Measurements from ENCODE around the gene ISG15. TPM values are rescaled to one million over a fixed set of nuclear protein-coding genes. Genes with fewer than 3 reads are reported as not detected.
A peak's percentile ranks its signal among the peaks of the same experiment; 100 is the strongest.

The ISG15 gene
- total RNA-seq, 1 donor = 90.5 TPM

- H3K4me3 ChIP-seq (ENCODE audit: insufficient read depth, low read length) = no peak overlapping the region
- no peaks in the 10 kb centered on the region for H3K79me2 ChIP-seq (ENCODE audit: insufficient read depth, low read length)
- H3K36me3 ChIP-seq (ENCODE audit: insufficient read depth, low read length) = no peaks in the 10 kb centered on the region
- H3K9me3 ChIP-seq (ENCODE audit: low read depth, low read length) = no peaks in the 10 kb centered on the region
- H4K20me1 ChIP-seq (ENCODE audit: insufficient read depth, low read length) = no peaks in the 10 kb centered on the region
- H2AFZ ChIP-seq (ENCODE audit: low read length) = no peak overlapping the region
- no peak overlapping the region for H3K4me2 ChIP-seq (ENCODE audit: insufficient read depth, low read length)
- no peak overlapping the region for H3K27ac ChIP-seq (ENCODE audit: low read depth, low read length)
- peak; percentile 92 for DNase-seq (ENCODE audit: insufficient read length, low spot score, missing footprints)
- TF ChIP-seq, protein P1, sequence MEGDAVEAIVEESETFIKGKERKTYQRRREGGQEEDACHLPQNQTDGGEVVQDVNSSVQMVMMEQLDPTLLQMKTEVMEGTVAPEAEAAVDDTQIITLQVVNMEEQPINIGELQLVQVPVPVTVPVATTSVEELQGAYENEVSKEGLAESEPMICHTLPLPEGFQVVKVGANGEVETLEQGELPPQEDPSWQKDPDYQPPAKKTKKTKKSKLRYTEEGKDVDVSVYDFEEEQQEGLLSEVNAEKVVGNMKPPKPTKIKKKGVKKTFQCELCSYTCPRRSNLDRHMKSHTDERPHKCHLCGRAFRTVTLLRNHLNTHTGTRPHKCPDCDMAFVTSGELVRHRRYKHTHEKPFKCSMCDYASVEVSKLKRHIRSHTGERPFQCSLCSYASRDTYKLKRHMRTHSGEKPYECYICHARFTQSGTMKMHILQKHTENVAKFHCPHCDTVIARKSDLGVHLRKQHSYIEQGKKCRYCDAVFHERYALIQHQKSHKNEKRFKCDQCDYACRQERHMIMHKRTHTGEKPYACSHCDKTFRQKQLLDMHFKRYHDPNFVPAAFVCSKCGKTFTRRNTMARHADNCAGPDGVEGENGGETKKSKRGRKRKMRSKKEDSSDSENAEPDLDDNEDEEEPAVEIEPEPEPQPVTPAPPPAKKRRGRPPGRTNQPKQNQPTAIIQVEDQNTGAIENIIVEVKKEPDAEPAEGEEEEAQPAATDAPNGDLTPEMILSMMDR (IDR thresholded peaks at IDR 0.05; ENCODE audit: extremely low read depth, low read depth, low read length) = no peak
- peaks cover 10% of the 10 kb centered on the region for H3K4me1 ChIP-seq (ENCODE audit: insufficient read depth, low read length)
- H3K27me3 ChIP-seq (ENCODE audit: insufficient read depth, low read length) = peaks cover 43% of the 10 kb centered on the region
These were observed 47.1 kb downstream of the ISG15 start for GRCh38 chr1:1060281-1061000.

DNA sequence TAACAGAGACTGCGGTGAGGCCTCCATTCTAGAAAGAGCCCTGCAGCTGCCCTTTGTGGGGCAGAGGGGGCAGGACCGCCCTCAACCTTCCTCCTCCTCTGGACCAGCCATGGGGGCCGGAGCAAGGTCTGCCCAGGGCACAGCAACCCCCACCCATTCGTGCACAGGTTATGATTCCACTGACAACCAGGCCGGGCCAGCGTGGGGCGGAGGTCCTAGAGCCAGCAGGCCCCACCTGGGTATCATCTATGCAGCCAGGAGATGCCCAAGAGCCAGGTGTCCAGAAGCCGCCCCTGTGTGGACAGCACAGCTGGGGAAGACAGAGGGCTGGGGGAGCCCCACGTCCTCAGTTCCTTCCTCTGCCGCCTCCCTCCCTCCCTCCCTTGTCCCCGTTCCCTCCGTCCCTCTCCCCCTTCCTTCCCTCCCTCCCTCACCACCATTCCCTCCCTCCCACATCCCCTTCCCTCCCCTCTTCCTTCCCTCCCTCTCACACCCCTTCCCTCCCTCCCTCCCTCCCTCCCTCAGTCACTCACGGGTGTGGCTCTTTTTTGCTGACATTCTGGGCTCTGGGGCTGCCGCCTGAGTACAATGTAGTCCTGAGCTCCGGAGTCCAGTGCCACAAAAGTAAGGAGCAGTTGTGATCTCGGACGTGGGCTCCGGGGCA is 48.5 kb downstream of the ISG15 start:
- Histone ChIP-seq H3K27ac (ENCODE audit: low read depth, low read length) (no peak overlapping the region), H4K20me1 (ENCODE audit: insufficient read depth, low read length) (no peaks in the 10 kb centered on the region), H3K4me1 (ENCODE audit: insufficient read depth, low read length) (peaks cover 10% of the 10 kb centered on the region), H3K27me3 (ENCODE audit: insufficient read depth, low read length) (peaks cover 43% of the 10 kb centered on the region), H3K79me2 (ENCODE audit: insufficient read depth, low read length) (no peaks in the 10 kb centered on the region), H3K4me3 (ENCODE audit: insufficient read depth, low read length) (no peak overlapping the region), H3K4me2 (ENCODE audit: insufficient read depth, low read length) (no peak overlapping the region), H3K9me3 (ENCODE audit: low read depth, low read length) (no peaks in the 10 kb centered on the region), H2AFZ (ENCODE audit: low read length) (no peak overlapping the region), H3K36me3 (ENCODE audit: insufficient read depth, low read length) (no peaks in the 10 kb centered on the region)
- TF ChIP-seq, protein P1 (IDR thresholded peaks at IDR 0.05; ENCODE audit: extremely low read depth, low read depth, low read length) = no peak
- no peak for DNase-seq (ENCODE audit: insufficient read length, low spot score, missing footprints)

DNA sequence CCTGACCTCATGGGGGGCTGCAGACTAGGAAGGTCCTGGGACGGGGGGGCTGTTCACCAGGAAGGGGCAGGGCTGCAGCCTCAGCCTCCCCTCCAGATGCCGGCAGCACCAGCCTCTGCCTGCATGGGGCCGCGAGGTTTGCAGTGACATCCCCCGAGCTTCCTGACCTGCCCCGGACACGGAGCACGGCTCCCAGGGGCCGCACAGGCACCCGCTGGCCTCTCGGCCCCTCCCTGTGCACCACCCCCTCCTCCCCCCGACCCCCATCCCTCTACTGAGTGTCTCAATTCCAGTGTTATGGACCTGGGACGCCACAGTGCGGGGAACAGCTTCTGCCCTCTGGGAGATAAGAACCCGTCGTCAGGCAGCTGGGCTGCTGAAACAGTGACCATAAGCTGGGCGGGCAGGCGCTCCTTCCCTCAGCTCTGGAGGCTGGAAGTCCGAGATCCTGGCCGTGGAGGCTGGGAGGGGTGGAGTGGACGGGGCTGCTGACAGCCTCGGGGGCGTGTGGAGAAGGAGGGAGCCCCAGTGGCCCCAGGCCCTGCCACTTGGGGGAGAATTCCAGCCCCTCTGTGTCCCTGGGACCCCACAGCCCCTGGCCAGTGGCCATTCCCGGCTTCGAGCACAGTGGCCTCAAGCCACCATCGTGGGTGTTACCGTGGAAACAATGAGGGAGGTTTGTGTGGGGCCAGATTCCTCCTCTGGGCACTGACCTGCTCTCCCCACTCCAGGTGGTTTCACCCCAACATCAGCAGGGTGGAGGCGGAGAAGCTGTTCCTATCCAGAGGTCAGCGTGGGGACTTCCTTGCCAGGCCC is 49.3 kb downstream of the ISG15 start:
- H2AFZ ChIP-seq (ENCODE audit: low read length) = no peak overlapping the region
- no peaks in the 10 kb centered on the region for H4K20me1 ChIP-seq (ENCODE audit: insufficient read depth, low read length)
- no peaks in the 10 kb centered on the region for H3K79me2 ChIP-seq (ENCODE audit: insufficient read depth, low read length)
- no peaks in the 10 kb centered on the region for H3K36me3 ChIP-seq (ENCODE audit: insufficient read depth, low read length)
- H3K9me3 ChIP-seq (ENCODE audit: low read depth, low read length) = no peaks in the 10 kb centered on the region
- no peak overlapping the region for H3K27ac ChIP-seq (ENCODE audit: low read depth, low read length)
- peak; percentile 96 for DNase-seq (ENCODE audit: insufficient read length, low spot score, missing footprints)
- peaks cover 10% of the 10 kb centered on the region for H3K4me1 ChIP-seq (ENCODE audit: insufficient read depth, low read length)
- TF ChIP-seq, protein P1 (IDR thresholded peaks at IDR 0.05; ENCODE audit: extremely low read depth, low read depth, low read length) = no peak
- no peak overlapping the region for H3K4me2 ChIP-seq (ENCODE audit: insufficient read depth, low read length)
- H3K27me3 ChIP-seq (ENCODE audit: insufficient read depth, low read length) = peaks cover 43% of the 10 kb centered on the region
- H3K4me3 ChIP-seq (ENCODE audit: insufficient read depth, low read length) = no peak overlapping the region
